ENCODE measurements around the gene FOXN3.

GRCh38 chr14:89155491-89155890 is 261.5 kb downstream of the FOXN3 start:
- TF ChIP-seq POLR2A (IDR thresholded peaks at IDR 0.05; ENCODE audit: low read length) (no peak), BHLHE40 (IDR thresholded peaks at IDR 0.05; ENCODE audit: low read depth, low read length) (no peak), CTCF (IDR thresholded peaks at IDR 0.05) (no peak), NR3C1 (IDR thresholded peaks at IDR 0.05) (no peak)
